HepG2 (cell line): ENCODE measurements around the gene CRKL. TPM values are rescaled to one million over a fixed set of nuclear protein-coding genes. Genes with fewer than 3 reads are reported as not detected.

ENCODE experiments used
- CHD4 ChIP-seq: fragments of 200-600 bp; sonication (generic); IDR thresholded peaks from 2 replicates; pipeline ENCODE4 v1.7.0; 2017; ENCODE audit warnings: mild to moderate bottlenecking, low read length, borderline replicate concordance
- FOXC1 ChIP-seq: sonication (generic); formaldehyde crosslinking; IDR thresholded peaks from 2 replicates; pipeline ENCODE4 v1.8.0; 2022; ENCODE audit warnings: mild to moderate bottlenecking, missing genetic modification reagents, borderline replicate concordance
- HDAC6 ChIP-seq: fragments of 200-600 bp; sonication (generic); IDR thresholded peaks from 2 replicates; pipeline ENCODE4 v1.7.0; 2017; ENCODE audit warnings: mild to moderate bottlenecking, antibody characterized with exemption, low read length, low read depth
- KLF16 ChIP-seq, 2 experiments: sonication (generic) in 1 of 2; formaldehyde crosslinking in 1 of 2; IDR thresholded peaks; 2 replicates each; pipeline versions ENCODE4 v1.6.1 to v1.8.0; 2016 to 2023; ENCODE audit warnings: missing genetic modification reagents in 2 of 2, missing compliant biosample characterization in 1 of 2
- PHF21A ChIP-seq: sonication (generic); formaldehyde crosslinking; IDR thresholded peaks from 2 replicates; pipeline ENCODE4 v1.5.0; 2020; ENCODE audit warnings: mild to moderate bottlenecking, missing genetic modification reagents
- SMAD9 ChIP-seq: sonication (generic); formaldehyde crosslinking; IDR thresholded peaks from 2 replicates; pipeline ENCODE4 v1.5.1; 2020; ENCODE audit warnings: mild to moderate bottlenecking, missing genetic modification reagents
- SNAI1 ChIP-seq: sonication (generic); formaldehyde crosslinking; IDR thresholded peaks from 2 replicates; pipeline ENCODE4 v1.5.0; 2020; ENCODE audit warnings: mild to moderate bottlenecking, missing genetic modification reagents, borderline replicate concordance
- SNAPC2 ChIP-seq: sonication (generic); formaldehyde crosslinking; IDR thresholded peaks from 2 replicates; pipeline ENCODE4 v1.8.1; 2022; ENCODE audit warnings: mild to moderate bottlenecking, missing genetic modification reagents
- STAT6 ChIP-seq: sonication (generic); formaldehyde crosslinking; IDR thresholded peaks from 2 replicates; pipeline ENCODE4 v1.4.0; 2020; ENCODE audit warnings: missing genetic modification reagents, mild to moderate bottlenecking, borderline replicate concordance
- ZBTB2 ChIP-seq: sonication (generic); formaldehyde crosslinking; IDR thresholded peaks from 2 replicates; pipeline ENCODE4 v1.8.0; 2022; ENCODE audit warnings: low read depth, missing genetic modification reagents
- ZBTB42 ChIP-seq: sonication (generic); formaldehyde crosslinking; IDR thresholded peaks from 2 replicates; pipeline ENCODE4 v1.5.0; 2020; ENCODE audit warnings: mild to moderate bottlenecking, missing genetic modification reagents
- ZNF20 ChIP-seq: sonication (generic); formaldehyde crosslinking; IDR thresholded peaks from 2 replicates; pipeline ENCODE4 v1.4.0; 2020; ENCODE audit warnings: mild to moderate bottlenecking, moderate library complexity, missing genetic modification reagents
- ZNF503 ChIP-seq: sonication (generic); formaldehyde crosslinking; IDR thresholded peaks from 2 replicates; pipeline ENCODE4 v1.4.0; 2020; ENCODE audit warnings: missing genetic modification reagents
- ZNF703 ChIP-seq: sonication (generic); formaldehyde crosslinking; IDR thresholded peaks from 2 replicates; pipeline ENCODE4 v1.5.1; 2020; ENCODE audit warnings: missing genetic modification reagents, mild to moderate bottlenecking, moderate library complexity, borderline replicate concordance
- ZSCAN31 ChIP-seq: sonication (generic); formaldehyde crosslinking; IDR thresholded peaks from 2 replicates; pipeline ENCODE4 v1.5.0; 2020; ENCODE audit warnings: low read depth, mild to moderate bottlenecking, missing genetic modification reagents
- polyA plus RNA-seq, 8 experiments: library from polyadenylated mRNA; depleted of rRNA in 3 of 8; stranded (reverse) in 7 of 8; unstranded in 1 of 8; fragments of >200 nt; fragmentation: Illumina TruSeq in 4 of 8; extraction: Trizol in 4 of 8; gene quantifications; 2 replicates each; pipeline versions ENCODE4 v1.2.1 to v1.2.3, GENCODE V29; 2011 to 2016; ENCODE audit warnings: low read depth in 4 of 8, missing spikeins in 1 of 8, mixed read lengths in 1 of 8; ENCODE audit not compliant: insufficient read depth in 1 of 8
- total RNA-seq, 5 experiments: library from RNA; depleted of rRNA; stranded (reverse); fragments of >200 nt; fragmentation: Illumina TruSeq; extraction: Trizol; gene quantifications; 2 replicates each; pipeline ENCODE4 v1.2.3, GENCODE V29; 2016; ENCODE audit warnings: low read depth in 1 of 5
- TF ChIP-seq, protein P1 (sequence below): sonication (generic); formaldehyde crosslinking; IDR thresholded peaks from 2 replicates; pipeline ENCODE4 v1.8.0; 2023; ENCODE audit warnings: mild to moderate bottlenecking, missing genetic modification reagents
- TF ChIP-seq, protein P2 (sequence below): IDR thresholded peaks from 2 replicates; pipeline ENCODE4 v1.6.1; 2016; ENCODE audit warnings: missing compliant biosample characterization, missing genetic modification reagents, borderline replicate concordance

The CRKL gene
- total and polyA plus RNA-seq, 2 of the 13 experiments (the other 11 are each of a cell fraction or from before 2014, with no cell fraction given) = 37.4 to 60.6 TPM

DNA sequence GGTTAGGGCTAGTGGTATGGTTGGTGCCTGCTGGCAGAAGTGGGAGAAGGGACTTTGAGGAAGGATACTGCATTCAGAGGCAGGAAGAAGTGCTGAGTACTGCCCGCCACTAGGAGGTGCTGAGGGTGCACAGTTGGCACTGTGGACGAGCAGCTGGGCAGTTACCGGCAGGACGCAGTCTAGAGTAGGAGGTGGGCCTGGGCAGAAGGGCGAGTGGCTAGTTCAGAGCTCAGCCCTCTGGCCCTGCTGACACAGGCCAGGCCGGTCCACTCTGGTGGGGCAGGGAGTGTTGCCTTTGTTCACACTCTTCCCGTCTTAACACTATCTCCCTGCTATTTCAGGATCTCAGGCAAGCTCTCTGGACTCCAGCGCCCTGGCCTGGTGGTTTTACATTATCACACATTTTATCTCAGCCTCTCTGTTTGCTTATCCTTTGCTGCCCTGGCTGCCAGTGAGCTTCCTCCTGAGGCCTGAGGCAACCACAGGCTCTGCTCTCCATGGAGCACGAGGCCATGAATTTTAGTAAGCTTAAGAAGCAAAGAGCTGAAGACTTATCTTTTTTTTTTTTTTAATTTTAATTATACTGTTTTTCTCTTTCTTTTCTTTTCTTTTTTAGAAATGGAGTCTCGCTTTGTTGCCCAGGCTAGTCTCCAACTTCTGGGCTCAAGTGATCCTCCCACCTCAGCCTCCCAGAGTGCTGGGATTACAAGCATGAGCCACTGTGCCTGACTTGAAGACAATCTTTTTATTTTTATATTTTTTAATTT lies 31.5 kb upstream of the CRKL start (continued):
- no peak for TF ChIP-seq SNAPC2 (CRISPR knock-in tag)
- TF ChIP-seq ZNF703 (CRISPR knock-in tag) = no peak
- TF ChIP-seq ZBTB42 (CRISPR knock-in tag) = no peak
- TF ChIP-seq KLF16 (CRISPR knock-in tag; IDR thresholded peaks at IDR 0.05) = peak in 1 of 2 experiments; percentile 86; a peak in 2 of 4 replicates
- TF ChIP-seq, protein P1, sequence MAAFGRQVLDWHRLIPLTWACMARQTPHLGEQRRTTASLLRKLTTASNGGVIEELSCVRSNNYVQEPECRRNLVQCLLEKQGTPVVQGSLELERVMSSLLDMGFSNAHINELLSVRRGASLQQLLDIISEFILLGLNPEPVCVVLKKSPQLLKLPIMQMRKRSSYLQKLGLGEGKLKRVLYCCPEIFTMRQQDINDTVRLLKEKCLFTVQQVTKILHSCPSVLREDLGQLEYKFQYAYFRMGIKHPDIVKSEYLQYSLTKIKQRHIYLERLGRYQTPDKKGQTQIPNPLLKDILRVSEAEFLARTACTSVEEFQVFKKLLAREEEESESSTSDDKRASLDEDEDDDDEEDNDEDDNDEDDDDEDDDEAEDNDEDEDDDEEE (CRISPR knock-in tag) = peak; percentile 62; the same call in 1 of the 2 replicates
- no peak for TF ChIP-seq SMAD9 (CRISPR knock-in tag)
- TF ChIP-seq, protein P2, sequence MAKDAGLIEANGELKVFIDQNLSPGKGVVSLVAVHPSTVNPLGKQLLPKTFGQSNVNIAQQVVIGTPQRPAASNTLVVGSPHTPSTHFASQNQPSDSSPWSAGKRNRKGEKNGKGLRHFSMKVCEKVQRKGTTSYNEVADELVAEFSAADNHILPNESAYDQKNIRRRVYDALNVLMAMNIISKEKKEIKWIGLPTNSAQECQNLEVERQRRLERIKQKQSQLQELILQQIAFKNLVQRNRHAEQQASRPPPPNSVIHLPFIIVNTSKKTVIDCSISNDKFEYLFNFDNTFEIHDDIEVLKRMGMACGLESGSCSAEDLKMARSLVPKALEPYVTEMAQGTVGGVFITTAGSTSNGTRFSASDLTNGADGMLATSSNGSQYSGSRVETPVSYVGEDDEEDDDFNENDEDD (CRISPR knock-in tag) = peak; percentile 37; the same call in 1 of the 2 replicates
- TF ChIP-seq STAT6 (CRISPR knock-in tag) = peak; percentile 90; the same call in 1 of the 2 replicates
- no peak for TF ChIP-seq ZBTB2 (CRISPR knock-in tag)
- TF ChIP-seq ZNF503 (CRISPR knock-in tag) = no peak
- TF ChIP-seq FOXC1 (CRISPR knock-in tag) = peak; percentile 64; the same call in 1 of the 2 replicates
- peak; percentile 84 for TF ChIP-seq PHF21A (CRISPR knock-in tag)
- TF ChIP-seq ZNF20 (CRISPR knock-in tag) = no peak
- TF ChIP-seq HDAC6 = no peak
- no peak for TF ChIP-seq SNAI1 (CRISPR knock-in tag)
- TF ChIP-seq ZSCAN31 = peak; percentile 97
- TF ChIP-seq CHD4 = no peak
